Measurements from ENCODE around the gene MAPK14. TPM values are rescaled to one million over a fixed set of nuclear protein-coding genes. Genes with fewer than 3 reads are reported as not detected.
A peak's percentile ranks its signal among the peaks of the same experiment; 100 is the strongest.

The MAPK14 gene
- total RNA-seq, 1 experiment from 2014 or later = 50.8 TPM

DNA sequence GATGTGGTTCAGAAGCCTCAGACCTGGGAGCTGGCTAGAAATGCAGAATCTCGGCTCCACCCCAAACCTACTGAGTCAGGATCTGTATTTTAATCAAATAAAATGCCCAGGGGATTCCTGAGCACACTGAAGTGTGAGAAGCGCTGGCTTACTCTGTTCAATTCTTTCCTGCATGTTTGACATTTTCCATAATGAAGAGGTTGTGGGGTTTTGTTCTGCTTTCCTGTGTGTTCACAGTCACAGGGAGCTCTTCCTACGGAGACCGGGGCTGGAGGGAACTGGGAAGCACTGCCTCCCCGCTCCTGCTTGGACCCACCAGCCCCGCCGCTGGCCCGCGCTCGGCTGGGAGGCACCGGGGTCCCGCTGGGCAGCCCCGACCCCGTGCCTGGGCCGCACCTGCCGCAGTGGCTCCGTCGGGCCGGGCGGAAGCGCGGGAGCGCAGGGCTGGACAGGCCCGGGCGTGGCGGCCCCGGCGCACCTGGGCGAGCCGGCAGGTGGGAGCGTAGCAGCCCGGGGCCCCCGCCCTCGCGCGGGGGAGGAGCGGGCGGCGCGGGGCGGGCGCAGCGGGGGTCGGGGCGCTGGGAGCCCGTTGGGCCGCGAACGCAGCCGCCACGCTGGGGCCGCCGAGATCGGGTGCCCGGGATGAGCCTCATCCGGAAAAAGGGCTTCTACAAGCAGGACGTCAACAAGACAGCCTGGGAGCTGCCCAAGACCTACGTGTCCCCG lies 102.5 kb downstream of the MAPK14 start, which contains the start of gene MAPK13:
Gene MAPK13, plus strand, starts transcription at position 573 of the 726 bp plus-strand sequence. Its CDS starts 70 bp downstream, at position 643.
- DNase-seq (ENCODE audit: low spot score) = peak; percentile 36
- H3K4me3 ChIP-seq (ENCODE audit: low read depth, low read length, poor library complexity, severe bottlenecking) = peak within 1 kb of the TSS; percentile 37
- ChIA-PET CTCF (interaction anchor here (0.6 kb wide), 1 partner anchor 230 kb away, joined by 6 read pairs; no protein-coding TSS in a partner anchor), POLR2A (ENCODE audit: low non-redundant PET) (no interaction called here)
- TF ChIP-seq, protein P1, sequence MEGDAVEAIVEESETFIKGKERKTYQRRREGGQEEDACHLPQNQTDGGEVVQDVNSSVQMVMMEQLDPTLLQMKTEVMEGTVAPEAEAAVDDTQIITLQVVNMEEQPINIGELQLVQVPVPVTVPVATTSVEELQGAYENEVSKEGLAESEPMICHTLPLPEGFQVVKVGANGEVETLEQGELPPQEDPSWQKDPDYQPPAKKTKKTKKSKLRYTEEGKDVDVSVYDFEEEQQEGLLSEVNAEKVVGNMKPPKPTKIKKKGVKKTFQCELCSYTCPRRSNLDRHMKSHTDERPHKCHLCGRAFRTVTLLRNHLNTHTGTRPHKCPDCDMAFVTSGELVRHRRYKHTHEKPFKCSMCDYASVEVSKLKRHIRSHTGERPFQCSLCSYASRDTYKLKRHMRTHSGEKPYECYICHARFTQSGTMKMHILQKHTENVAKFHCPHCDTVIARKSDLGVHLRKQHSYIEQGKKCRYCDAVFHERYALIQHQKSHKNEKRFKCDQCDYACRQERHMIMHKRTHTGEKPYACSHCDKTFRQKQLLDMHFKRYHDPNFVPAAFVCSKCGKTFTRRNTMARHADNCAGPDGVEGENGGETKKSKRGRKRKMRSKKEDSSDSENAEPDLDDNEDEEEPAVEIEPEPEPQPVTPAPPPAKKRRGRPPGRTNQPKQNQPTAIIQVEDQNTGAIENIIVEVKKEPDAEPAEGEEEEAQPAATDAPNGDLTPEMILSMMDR (conservative IDR thresholded peaks at IDR 0.05; ENCODE audit: low read depth, low read length) = no peak
- no peak for TF ChIP-seq EZH2 (IDR thresholded peaks at IDR 0.05; ENCODE audit: borderline replicate concordance, low read depth, low read length, poor library complexity, severe bottlenecking)
- H3K4me1 ChIP-seq (ENCODE audit: insufficient read depth, low read length, poor library complexity, severe bottlenecking) = peaks cover 25% of the 10 kb centered on the region
- H3K27ac ChIP-seq (ENCODE audit: low read depth, low read length, poor library complexity, severe bottlenecking) = no peak within 1 kb of the TSS
- intact Hi-C loops (cut with micrococcal nuclease; ENCODE audit: unreplicated experiment) = loop anchor here (10.0 kb wide), 1 partner anchor 65 kb away; the partner anchor contains the start of gene BRPF3
- no peaks in the 10 kb centered on the region for H3K36me3 ChIP-seq (ENCODE audit: insufficient read depth, low read length, poor library complexity, severe bottlenecking)
- H3K27me3 ChIP-seq (replicated peaks; ENCODE audit: insufficient read depth, low read depth, low read length, poor library complexity) = no peaks in the 10 kb centered on the region
- no peaks in the 10 kb centered on the region for H3K9me3 ChIP-seq (ENCODE audit: low read depth, low read length, poor library complexity, severe bottlenecking)
- no TSS peak for BruUV-seq (replicated peaks)

GRCh38 chr6:36130667-36131510 lies 103.3 kb downstream of the MAPK14 start:
- ChIA-PET POLR2A (ENCODE audit: low non-redundant PET) (no interaction called here), CTCF (interaction anchor here (0.6 kb wide), 1 partner anchor 230 kb away, joined by 6 read pairs; no protein-coding TSS in a partner anchor)
- peak overlapping the region; percentile 37 for H3K4me3 ChIP-seq (ENCODE audit: low read depth, low read length, poor library complexity, severe bottlenecking)
- TF ChIP-seq, protein P1 (conservative IDR thresholded peaks at IDR 0.05; ENCODE audit: low read depth, low read length) = no peak
- no peak for TF ChIP-seq EZH2 (IDR thresholded peaks at IDR 0.05; ENCODE audit: borderline replicate concordance, low read depth, low read length, poor library complexity, severe bottlenecking)
- H3K4me1 ChIP-seq (ENCODE audit: insufficient read depth, low read length, poor library complexity, severe bottlenecking) = peaks cover 25% of the 10 kb centered on the region
- BruUV-seq (replicated peaks) = no TSS peak
- DNase-seq (ENCODE audit: low spot score) = no peak
- intact Hi-C loops (cut with micrococcal nuclease; ENCODE audit: unreplicated experiment) = no loop called here
- H3K36me3 ChIP-seq (ENCODE audit: insufficient read depth, low read length, poor library complexity, severe bottlenecking) = no peaks in the 10 kb centered on the region
- no peak overlapping the region for H3K27ac ChIP-seq (ENCODE audit: low read depth, low read length, poor library complexity, severe bottlenecking)
- H3K27me3 ChIP-seq (replicated peaks; ENCODE audit: insufficient read depth, low read depth, low read length, poor library complexity) = no peaks in the 10 kb centered on the region
- no peaks in the 10 kb centered on the region for H3K9me3 ChIP-seq (ENCODE audit: low read depth, low read length, poor library complexity, severe bottlenecking)

DNA sequence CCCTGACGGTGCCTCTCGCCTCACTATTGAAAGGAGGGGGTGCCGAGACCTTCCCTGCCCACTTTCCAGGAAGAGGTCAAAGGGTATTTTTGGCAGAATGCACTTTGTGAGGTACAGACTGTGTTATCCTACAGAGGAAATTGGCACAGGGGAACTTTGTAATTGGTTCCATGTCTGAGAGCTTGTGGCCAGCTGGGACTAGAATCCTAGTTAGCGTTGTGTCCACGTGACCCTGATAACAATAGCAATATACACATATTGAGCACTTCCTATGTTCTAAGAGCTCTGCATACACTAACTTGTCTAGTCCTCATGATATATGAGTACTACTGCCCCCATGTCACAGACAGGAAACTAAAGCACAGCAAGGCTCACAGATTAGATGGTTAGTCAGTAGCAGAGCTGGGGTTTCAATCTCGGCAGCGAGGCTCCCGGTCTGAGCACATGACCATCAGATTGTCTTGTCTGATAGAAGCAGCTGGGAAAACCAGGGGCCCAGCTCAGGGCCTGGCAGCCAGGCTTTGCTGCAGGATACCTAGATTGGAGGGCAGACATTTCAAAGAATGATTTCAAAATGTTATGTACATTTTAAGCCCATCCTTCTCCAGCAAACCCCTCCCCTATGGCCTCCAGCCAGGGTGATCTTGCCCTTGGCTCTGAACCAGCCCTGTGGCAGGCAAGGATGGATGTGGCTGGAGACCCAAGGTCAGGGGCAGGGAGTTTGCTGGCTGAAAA lies 104.1 kb downstream of the MAPK14 start:
- TF ChIP-seq, protein P1 (conservative IDR thresholded peaks at IDR 0.05; ENCODE audit: low read depth, low read length) = no peak
- no peak for TF ChIP-seq EZH2 (IDR thresholded peaks at IDR 0.05; ENCODE audit: borderline replicate concordance, low read depth, low read length, poor library complexity, severe bottlenecking)
- ChIA-PET CTCF (no interaction called here), POLR2A (ENCODE audit: low non-redundant PET) (no interaction called here)
- intact Hi-C loops (cut with micrococcal nuclease; ENCODE audit: unreplicated experiment) = no loop called here
- Histone ChIP-seq H3K9me3 (ENCODE audit: low read depth, low read length, poor library complexity, severe bottlenecking) (no peaks in the 10 kb centered on the region), H3K4me1 (ENCODE audit: insufficient read depth, low read length, poor library complexity, severe bottlenecking) (peaks cover 25% of the 10 kb centered on the region), H3K4me3 (ENCODE audit: low read depth, low read length, poor library complexity, severe bottlenecking) (no peak overlapping the region), H3K36me3 (ENCODE audit: insufficient read depth, low read length, poor library complexity, severe bottlenecking) (no peaks in the 10 kb centered on the region), H3K27me3 (replicated peaks; ENCODE audit: insufficient read depth, low read depth, low read length, poor library complexity) (no peaks in the 10 kb centered on the region), H3K27ac (ENCODE audit: low read depth, low read length, poor library complexity, severe bottlenecking) (no peak overlapping the region)
- DNase-seq (ENCODE audit: low spot score) = peak; percentile 44
- BruUV-seq (replicated peaks) = no TSS peak

Data from A673 (cell line).